ENCODE data around the gene FXYD6. TPM values are rescaled to one million over a fixed set of nuclear protein-coding genes. Genes with fewer than 3 reads are reported as not detected.

The FXYD6 gene
- total and polyA plus RNA-seq, 8 donors: 12.7 to 187 (median 40.6) TPM

DNA sequence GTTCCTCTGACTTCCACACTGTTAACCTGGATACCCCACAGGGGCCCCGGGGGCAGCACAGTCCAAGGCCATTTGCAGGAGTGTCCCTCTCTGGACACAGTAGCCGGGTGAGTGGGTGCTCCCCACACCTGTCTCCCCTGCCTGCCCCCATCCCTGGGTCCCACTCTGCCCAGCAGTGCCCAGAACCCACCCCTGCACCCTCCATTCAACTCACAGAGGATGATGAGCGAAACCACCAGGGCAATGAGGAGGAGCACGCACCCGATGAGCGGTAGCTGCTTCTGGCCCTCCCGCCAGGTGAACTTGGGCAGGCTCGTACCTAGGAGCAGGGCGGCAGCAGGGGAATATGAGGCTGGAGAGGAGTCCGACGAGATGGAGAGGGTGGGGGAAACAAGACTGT is 40.5 kb upstream of the FXYD6 start:
- Histone ChIP-seq H3K9me3 (no peaks in the 10 kb centered on the region), H3K4me1 (no peaks in the 10 kb centered on the region), H3K36me3 (no peaks in the 10 kb centered on the region), H3K4me3 (no peak overlapping the region), H3K27ac (no peak overlapping the region), H3K27me3 (peaks cover 0 to 8% (median 0%) of the 10 kb centered on the region in 3 donors)
- TF ChIP-seq EP300 (IDR thresholded peaks at IDR 0.05): no peak
- TF ChIP-seq POLR2A (IDR thresholded peaks at IDR 0.05): no peak
- TF ChIP-seq POLR2AphosphoS5 (IDR thresholded peaks at IDR 0.05): no peak
- TF ChIP-seq CTCF (IDR thresholded peaks at IDR 0.05): no peak
- DNase-seq: no peak
- WGBS, 5 donors: 86 to 94% (median 92%) methylated on average over 11 of the region's 11 CpGs
- intact Hi-C loops (cut with DNase I; ENCODE audit: low total_unique reads): no loop called here

- peaks cover 0 to 17% (median 0%) of the 10 kb centered on the region in 3 donors for H3K27me3 ChIP-seq
- intact Hi-C loops (cut with DNase I; ENCODE audit: low total_unique reads): no loop called here
- H3K27ac ChIP-seq: no peak overlapping the region
- no peak for DNase-seq
- H3K9me3 ChIP-seq: no peaks in the 10 kb centered on the region
- H3K4me1 ChIP-seq: no peaks in the 10 kb centered on the region
- H3K36me3 ChIP-seq: no peaks in the 10 kb centered on the region
- no peak overlapping the region for H3K4me3 ChIP-seq
- TF ChIP-seq CTCF (IDR thresholded peaks at IDR 0.05) (no peak), POLR2A (IDR thresholded peaks at IDR 0.05) (no peak), EP300 (IDR thresholded peaks at IDR 0.05) (no peak)
- 74 to 85% (median 80%) methylated on average over 8 to 9 of the region's 9 CpGs for whole genome bisulfite sequencing, 5 donors
Measured at GRCh38 chr11:117915672-117916235, 39.3 kb upstream of the FXYD6 start.

- intact Hi-C loops (cut with DNase I; ENCODE audit: low total_unique reads): no loop called here
- no peaks in the 10 kb centered on the region for H3K4me1 ChIP-seq
- peaks cover 0 to 17% (median 0%) of the 10 kb centered on the region in 3 donors for H3K27me3 ChIP-seq
- H3K27ac ChIP-seq: no peak overlapping the region
- DNase-seq: no peak
- TF ChIP-seq POLR2AphosphoS5 (IDR thresholded peaks at IDR 0.05) (no peak), CTCF (IDR thresholded peaks at IDR 0.05) (no peak), POLR2A (IDR thresholded peaks at IDR 0.05) (no peak), EP300 (IDR thresholded peaks at IDR 0.05) (no peak)
- no peaks in the 10 kb centered on the region for H3K36me3 ChIP-seq
- H3K9me3 ChIP-seq: no peaks in the 10 kb centered on the region
- WGBS, 5 donors: 42 to 63% (median 47%) methylated on average over 10 of the region's 10 CpGs
- no peak overlapping the region for H3K4me3 ChIP-seq
Measured at GRCh38 chr11:117914991-117915618, 38.6 kb upstream of the FXYD6 start.

GRCh38 chr11:117914398-117914761 is 37.9 kb upstream of the FXYD6 start:
- Histone ChIP-seq H3K36me3 (no peaks in the 10 kb centered on the region), H3K27me3 (peaks cover 0 to 17% (median 0%) of the 10 kb centered on the region in 3 donors), H3K4me1 (no peaks in the 10 kb centered on the region), H3K9me3 (no peaks in the 10 kb centered on the region), H3K4me3 (no peak overlapping the region), H3K27ac (no peak overlapping the region)
- intact Hi-C loops (cut with DNase I; ENCODE audit: low total_unique reads): no loop called here
- no peak for DNase-seq
- WGBS, 5 donors: 90 to 93% (median 92%) methylated on average over 5 of the region's 5 CpGs
- TF ChIP-seq CTCF (IDR thresholded peaks at IDR 0.05) (no peak), POLR2A (IDR thresholded peaks at IDR 0.05) (no peak), POLR2AphosphoS5 (IDR thresholded peaks at IDR 0.05) (no peak), EP300 (IDR thresholded peaks at IDR 0.05) (no peak)

Measured in stomach (tissue), 9 donors.